ENCODE measurements around the gene SELPLG.
A peak's percentile ranks its signal among the peaks of the same experiment; 100 is the strongest.
"Not testable (repeated sequence)": the region's sequence is repeated elsewhere in the genome, so short reads cannot be mapped to it uniquely, and the experiment has no call there.

SELPLG gene

DNA sequence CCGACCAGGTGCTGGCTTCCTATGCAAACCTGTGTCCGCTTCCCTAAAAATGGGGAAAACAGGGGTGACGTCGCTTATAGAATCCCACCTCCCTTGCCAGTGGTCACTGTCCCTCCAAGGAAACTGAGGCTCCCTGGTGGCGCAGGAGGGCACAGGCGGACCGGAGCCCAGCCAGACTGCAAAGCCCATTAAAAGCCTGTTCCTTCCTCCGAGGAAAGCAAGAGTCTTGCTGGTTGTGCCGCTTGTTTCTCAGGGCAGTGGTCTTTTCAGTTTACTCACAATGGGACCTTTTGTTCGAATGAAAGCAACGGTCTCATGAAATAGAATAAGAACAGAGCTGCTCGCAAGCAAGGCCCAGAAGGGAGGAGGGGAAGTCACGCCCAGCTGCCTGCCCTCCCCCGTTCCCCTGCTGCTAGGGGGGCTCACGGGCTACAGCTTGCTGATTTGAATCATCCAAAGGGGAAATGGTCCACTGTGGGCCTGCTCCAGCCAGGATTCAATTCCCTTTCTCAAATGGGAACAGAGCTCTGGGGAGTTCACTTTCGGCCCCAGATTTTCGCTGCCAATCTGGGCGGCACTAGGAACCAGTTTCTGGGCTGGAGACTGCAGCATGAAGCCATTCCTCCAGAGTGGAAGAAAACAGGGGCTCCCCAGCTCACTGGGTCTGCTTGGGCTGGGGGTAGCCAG lies 4.6 kb upstream of the SELPLG start:
- DNase-seq (ENCODE audit: low spot score), result peak; percentile 93

GRCh38 chr12:108637222-108637971 lies 3.7 kb upstream of the SELPLG start:
- no peak for DNase-seq (ENCODE audit: low spot score)

GRCh38 chr12:108635997-108636808 lies 2.5 kb upstream of the SELPLG start:
- no peak for DNase-seq (ENCODE audit: low spot score)

DNA sequence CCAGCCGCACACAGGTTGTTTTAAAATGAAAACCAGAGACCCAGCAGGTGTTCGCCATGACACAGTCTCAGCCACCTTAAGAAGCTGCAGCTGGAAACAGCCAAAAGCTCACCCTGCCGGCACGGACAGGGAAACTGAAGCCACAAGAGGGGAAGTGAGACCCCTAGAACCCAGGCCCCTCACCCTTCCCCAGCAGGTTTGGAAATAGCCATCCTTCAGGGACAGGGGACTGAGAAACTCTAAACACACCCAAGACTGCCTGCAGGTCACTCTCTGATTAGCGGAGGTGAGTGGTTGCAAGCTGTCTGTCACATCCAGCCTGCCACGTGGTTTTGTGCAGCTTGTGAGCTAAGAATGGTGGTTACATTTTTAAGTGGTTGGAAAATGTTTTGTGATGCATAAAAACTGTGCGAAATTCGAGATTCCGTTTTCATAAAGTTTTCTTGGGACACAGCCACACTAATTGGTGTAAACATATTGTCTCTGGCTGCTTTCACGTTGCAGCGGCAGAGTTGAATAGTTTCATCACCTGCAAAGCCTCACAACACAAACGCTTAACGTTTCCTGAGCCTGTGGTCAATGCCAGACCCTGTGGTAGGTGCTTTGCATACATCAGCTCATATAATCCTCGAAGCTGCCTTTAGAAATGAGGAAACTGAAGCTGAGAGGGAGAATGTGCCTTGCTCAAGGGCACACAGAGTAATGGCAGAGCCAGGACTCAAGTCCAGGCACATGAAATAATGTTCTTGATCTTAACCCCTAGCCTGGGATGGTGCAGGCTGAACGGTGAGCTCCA lies 1.7 kb upstream of the SELPLG start:
- no peak for DNase-seq (ENCODE audit: low spot score)

DNA sequence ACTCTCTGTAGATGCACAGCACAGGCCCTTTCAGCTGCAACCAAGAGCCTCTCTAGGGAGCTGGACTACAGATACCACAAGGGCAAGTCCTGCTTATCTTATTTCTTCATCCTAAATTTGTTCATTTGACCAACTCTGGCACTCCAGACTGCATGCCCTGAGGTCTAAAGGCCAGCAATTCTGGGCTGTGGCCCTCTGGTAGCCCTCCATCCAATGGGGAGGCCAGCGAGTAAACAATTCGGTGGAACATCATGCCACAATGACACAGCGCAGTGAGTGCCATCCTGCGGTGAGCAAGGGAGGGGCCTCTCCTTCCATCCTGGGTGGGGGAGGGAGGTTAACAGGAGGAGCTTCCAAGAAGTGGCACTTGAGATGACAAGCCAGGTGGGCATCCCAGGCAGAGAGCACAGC lies 652 bp upstream of the SELPLG start:
- no peak for DNase-seq (ENCODE audit: low spot score)

DNA sequence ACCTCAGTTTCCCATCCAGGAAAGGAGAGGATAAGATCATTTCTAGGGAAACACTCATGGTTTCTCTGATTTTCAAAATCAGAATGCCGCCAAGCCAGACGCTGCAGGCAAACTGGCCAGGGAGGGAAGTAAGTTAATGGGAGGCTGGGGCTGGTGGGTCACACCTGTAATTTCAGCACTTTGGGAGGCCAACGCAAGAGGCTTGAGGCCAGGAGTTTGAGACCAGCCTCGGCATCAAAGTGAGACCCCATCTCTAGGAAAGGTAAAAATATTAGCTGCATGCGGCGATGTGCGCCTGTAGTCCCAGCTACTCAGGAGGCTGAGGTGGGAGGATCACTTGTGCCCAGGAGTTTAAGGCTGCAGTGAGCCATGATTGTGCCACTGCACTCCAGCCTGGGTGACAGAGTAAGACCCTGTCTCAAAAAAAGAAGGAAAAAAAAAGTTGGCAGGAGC lies 587 bp downstream of the SELPLG start:
- DNase-seq (ENCODE audit: low spot score), result no peak

DNA sequence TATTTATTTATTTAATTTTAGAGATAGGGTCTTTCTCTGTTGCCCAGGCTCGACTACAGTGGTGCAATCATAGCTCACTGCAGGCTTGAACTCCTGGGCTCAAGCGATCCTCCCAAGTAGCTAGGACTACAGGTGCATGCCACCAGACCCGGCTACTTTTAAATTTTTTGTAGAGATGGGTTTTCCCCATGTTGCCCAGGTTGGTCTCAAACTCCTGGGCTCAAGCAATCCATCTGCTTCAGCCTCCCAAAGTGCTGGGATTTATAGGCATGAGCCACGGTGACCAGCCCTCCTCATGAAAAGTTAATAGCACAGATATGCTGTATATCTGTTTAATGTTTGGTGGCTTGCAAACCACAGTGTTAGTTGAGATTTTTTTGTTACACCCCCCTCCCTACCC lies 2.4 kb downstream of the SELPLG start:
- not testable (repeated sequence) for DNase-seq (ENCODE audit: low spot score)

DNA sequence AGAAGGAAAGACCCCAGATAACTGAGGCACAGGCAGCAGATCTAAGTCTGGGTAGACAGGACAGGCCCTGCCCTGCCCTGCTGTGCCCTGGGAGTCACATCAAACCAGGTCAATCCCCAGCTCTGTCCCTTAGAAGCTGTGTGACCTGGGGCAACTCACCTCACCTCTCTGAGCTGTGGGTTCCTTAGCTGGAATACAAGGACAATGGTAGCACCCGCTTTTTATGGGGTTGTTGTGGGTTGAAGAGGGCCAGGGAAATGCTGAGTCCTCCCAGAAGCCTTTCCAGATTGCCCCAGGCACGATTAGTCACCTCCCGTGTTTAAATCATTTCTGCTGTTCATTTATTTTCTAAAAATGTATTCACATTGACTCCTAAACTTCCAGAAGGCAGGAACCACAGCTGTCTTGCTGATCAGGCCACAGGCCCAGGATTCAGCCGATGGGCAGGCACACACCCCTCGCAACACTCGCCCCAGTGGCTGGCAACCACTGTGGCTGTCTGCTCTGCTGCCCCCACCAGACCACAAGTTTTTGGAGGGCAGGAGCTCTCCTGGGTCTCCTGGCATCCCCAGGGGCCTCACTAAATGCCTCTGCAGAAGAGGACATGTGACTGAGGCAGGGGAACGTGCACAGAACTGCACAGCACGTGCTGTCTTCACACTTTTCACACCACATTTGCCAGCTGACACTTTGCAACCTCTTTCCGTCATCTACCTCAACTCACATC lies 3.0 kb downstream of the SELPLG start:
- DNase-seq (ENCODE audit: low spot score), result peak; percentile 83

DNA sequence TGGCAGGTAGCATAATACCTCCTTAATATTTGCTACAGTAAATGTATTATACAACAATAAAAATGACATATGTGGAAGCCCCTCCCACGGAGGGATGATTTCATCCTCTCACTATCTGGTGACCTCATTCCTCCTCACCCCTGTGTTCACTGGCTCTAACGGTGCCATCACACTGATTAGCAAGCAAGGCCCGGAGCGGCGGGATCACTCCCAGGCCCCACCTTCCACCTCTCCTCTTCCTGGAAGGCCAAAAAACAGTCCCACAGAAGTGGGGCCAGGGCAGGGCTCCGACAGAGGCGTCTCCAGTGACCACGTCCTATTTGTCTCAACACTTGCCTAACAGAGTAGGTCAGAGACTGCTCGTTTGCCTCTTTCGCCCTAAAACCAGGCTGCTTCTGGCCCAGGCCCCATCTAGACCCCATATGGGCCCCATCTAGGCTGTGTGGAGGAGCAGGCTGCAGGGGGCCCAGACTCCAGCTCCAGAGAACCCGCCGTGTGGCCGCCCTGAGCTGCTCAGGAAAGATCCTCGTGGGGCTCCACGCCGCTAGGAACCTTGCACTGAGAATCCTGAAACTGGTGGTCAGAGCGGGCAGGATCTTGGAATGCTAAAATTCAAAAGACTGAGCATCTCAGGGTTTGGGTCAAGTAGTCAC lies 3.7 kb downstream of the SELPLG start:
- no peak for DNase-seq (ENCODE audit: low spot score)

GRCh38 chr12:108629151-108629550 lies 4.5 kb downstream of the SELPLG start:
- no peak for DNase-seq (ENCODE audit: low spot score)

GRCh38 chr12:108627134-108627920 lies 6.4 kb downstream of the SELPLG start:
- DNase-seq (ENCODE audit: low spot score), result no peak

- DNase-seq (ENCODE audit: low spot score), result no peak
Measured at GRCh38 chr12:108625228-108625627, 8.5 kb downstream of the SELPLG start.

DNA sequence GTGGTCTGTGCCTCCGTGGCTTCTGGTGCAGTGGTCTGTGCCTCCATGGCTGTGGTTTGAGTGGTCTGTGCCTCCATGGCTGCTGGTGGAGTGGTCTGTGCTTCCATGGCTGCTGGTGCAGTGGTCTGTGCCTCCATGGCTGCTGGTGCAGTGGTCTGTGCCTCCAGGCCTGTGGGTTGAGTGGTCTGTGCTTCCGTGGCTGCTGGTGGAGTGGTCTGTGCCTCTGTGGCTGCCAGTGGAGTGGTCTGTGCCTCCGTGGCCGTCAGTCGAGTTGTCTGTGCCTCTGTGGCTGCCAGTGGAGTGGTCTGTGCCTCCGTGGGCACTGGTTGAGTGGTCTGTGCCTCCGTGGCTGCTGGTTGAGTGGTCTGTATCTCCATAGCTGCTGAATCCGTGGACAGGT lies 10.1 kb downstream of the SELPLG start:
- no peak for DNase-seq (ENCODE audit: low spot score)

DNA sequence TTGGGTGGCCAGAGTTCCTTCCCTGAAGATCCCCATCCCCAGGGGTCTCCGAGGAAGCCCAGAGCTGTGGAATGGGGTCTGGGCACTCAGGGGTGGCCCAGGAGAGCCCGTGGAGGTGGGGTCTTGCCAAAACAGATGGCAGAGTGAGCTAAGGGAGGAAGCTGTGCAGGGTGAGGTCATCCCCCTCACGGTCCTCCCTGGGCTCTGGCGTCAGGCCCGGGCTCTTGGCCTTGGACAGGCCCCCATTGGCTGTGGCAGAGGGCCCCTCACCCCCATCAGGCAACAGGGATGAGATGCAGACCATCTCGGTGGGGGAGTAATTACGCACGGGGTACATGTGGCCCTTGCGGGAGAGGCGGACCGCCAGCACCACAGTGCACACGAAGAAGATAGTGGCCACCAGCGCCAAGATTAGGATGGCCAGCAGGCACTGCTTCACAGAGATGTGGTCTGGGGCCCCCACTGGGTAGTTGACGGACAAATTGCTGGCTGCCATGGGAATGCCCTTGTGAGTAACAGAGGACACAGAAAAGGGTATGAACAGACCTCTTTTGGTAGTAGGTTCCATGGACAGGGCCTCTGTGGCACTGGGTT lies 10.7 kb downstream of the SELPLG start:
- no peak for DNase-seq (ENCODE audit: low spot score)

DNA sequence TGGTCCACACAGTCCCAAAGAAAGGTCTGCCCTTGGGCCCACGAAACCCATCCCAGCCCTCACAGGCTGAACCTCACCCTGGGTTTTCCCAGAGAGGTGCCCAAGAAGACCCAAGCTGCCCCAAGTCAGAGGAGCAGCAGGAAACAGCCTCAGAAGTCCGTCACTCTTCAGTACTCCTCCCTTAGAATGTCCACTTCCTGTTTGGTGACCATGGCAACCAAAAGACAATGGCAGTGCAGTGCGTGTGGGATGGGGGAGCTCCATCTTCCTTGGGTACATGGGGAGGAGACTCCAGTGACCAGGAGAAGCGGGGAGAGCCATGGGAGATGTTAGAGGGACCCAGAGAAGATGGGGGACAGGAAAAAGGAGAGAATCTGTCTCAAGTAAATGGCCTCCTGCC lies 11.3 kb downstream of the SELPLG start:
- peak; percentile 50 for DNase-seq (ENCODE audit: low spot score)

- no peak for DNase-seq (ENCODE audit: low spot score)
Measured at GRCh38 chr12:108621161-108621560, 12.5 kb downstream of the SELPLG start.

DNA sequence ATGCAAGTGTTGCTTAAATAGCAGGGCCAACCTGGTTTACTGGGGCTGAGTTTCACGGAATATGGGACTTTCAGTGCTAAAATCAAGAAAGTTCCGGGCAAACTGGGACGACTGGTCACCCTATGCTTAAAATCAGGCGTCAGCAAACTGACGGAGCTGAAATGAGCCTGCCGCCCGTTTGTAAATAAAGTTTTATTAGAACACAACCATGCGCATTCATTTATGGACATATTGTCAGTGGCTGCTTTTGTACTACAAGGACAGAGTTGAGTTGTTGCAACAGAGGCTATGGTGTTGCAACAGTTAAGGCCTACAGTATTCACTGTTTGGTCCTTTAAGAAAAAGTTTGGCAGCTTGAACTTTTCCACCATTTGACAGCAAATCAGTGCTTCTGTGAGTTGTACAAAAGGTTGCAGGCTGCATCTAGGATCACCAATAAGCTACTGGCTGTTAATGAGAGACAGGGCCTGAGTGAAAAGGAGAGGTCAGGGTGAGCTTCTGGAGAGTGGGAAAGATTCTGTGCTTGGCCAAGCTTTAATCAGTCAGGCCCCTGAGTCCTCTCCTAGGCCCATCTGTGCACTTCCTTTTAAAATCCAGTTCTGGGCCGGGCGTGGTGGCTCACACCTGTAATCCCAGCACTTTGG lies 13.3 kb downstream of the SELPLG start:
- no peak for DNase-seq (ENCODE audit: low spot score)

GRCh38 chr12:108619369-108620160 lies 14.1 kb downstream of the SELPLG start:
- DNase-seq (ENCODE audit: low spot score), result no peak

All from COLO829 (cell line).